Activated CD4-positive, alpha-beta T cell treated with anti-CD3 and anti-CD28 coated beads, Interleukin-2, Interleukin-4, amounts not matched to agents 100 ng/mL and 50 ng/mL, durations not matched to agents 16 hours and 8 hours (primary cell): ENCODE results near the gene NARS2.

Experiments
- DNase-seq: peaks from one replicate; pipeline ENCODE4 v3.0.0-alpha.2; 2020; ENCODE audit warnings: low spot score

NARS2 gene

GRCh38 chr11:78408619-78409018 is 166.0 kb downstream of the NARS2 start:
- no peak for DNase-seq

DNA sequence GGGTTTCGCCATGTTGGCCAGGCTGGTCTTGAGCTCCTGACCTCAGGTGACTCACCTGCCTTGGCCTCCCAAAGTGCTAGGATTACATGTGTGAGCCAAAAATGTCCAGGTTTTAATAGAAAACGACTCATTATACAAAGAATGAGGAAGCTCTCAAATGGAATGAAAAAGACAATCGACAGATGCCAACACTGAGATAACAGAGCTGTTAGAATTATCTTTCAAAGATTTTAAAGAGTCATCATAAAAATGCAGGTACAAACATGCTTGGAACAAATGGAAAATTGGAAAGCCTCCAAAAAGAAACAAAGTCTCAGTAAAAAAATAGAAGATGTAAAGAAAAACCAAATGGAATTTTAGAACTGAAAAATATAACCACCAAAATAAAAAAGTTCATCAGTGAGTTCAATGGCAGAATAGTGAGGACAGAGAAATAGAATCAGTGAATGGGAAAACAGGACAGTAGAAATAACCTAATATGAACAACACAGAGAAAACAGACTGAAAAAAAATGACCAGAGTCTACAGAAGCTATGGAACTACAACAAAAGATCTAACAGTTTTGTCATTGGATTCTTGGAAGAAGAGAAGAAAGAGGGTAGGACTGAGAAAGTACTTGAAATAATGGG is 168.0 kb downstream of the NARS2 start:
- DNase-seq = no peak

- DNase-seq = no peak
Measured at GRCh38 chr11:78405805-78406204, 168.9 kb downstream of the NARS2 start.

- DNase-seq = no peak
Measured at GRCh38 chr11:78403781-78404180, 170.9 kb downstream of the NARS2 start.

DNA sequence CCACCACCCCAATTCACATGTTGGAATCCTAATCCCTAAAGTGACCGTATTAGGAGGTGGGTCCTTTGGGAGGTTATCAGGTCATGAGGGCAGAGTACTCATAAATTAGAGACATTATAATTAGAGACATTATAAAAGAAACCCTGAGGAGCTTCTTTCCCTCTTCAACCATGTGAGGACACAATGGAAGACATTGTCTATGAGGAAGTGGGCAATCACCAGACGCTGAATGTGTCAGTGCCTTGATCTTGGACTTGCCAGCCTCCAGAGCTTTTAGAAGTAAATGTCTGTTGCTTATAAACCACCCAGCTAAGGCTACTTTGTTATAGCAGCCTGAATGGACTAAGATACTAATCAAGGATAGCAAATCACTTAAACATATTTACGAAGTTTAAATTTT is 171.8 kb downstream of the NARS2 start:
- no peak for DNase-seq

DNA sequence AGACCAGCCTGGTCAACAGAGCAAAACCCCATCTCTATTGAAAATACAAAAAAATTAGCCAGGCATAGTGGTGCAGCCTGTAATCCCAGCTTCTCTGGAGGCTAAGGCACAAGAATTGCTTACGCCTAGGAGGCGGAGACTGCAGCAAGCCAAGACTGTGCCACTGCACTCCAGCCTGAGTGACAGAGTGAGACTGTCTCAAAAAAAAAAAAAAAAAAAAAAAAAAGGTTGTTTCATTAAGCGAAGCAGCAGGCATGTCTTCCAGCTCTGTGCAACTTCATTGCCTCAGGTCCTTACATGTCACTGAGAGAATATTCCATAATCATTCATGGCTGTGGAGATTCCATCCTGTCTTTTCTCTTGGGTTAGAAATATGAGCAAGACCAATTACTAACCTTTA is 174.0 kb downstream of the NARS2 start:
- DNase-seq = no peak

DNA sequence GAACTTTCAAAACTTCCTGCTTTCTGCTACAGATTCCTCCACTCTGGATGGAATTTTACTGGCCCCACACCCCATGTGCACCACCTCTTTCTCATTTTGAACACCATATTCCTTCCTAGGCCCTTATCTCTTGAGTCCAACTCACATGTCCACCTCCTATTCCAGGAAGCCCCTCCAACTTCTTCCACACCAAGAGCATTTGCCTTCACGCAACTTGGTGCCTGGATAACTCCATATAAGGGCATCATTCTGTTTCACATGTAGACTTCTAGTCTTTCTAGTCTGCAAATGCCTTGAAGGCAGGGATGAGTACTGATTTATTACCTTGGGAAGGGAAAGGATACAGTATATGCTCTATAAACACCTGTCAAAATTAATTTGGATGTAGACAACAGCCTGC is 174.5 kb downstream of the NARS2 start:
- DNase-seq = no peak

DNA sequence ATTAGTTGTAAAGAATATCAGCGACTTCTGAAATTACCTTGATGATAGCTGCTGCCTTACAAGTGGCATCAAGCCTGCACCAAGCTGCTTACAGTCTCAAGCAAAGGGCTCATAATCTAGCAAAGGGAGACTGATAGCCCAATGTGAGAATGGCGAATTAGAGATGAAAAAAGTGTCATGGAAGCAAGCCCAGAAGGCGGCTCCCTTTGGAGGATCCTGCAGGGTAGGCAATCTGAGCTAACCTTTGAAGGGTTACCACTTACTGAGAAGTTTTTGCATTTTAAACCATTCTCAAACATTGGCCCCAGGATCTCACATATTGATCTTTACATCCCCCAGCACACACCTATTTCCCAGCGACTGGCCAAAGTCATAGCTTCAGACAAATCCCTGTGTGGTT is 175.5 kb downstream of the NARS2 start:
- DNase-seq = no peak

GRCh38 chr11:78398715-78399114 is 175.9 kb downstream of the NARS2 start:
- DNase-seq = no peak

- peak; percentile 60 for DNase-seq
Measured at GRCh38 chr11:78397398-78397797, 177.3 kb downstream of the NARS2 start.

- no peak for DNase-seq
Measured at GRCh38 chr11:78395597-78395996, 179.1 kb downstream of the NARS2 start.

DNA sequence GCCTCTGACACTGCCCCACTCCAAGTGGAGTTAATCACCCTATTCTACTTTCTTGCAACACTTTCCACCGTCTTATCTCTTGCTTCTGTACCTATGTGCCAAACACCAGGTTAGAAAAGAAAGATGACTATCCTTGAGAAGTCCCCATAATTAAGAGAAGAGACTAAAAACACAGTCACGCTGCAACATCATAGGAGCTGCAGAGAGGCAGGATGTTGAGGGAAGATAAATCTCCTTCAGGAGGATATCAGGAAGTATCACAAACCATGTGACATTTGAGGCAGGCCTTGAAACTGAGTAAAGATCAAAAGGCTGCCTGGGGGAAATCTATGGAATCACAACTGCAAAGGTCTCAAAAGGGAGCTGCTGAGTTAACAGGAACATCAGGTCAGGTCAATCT is 181.8 kb downstream of the NARS2 start:
- no peak for DNase-seq

DNA sequence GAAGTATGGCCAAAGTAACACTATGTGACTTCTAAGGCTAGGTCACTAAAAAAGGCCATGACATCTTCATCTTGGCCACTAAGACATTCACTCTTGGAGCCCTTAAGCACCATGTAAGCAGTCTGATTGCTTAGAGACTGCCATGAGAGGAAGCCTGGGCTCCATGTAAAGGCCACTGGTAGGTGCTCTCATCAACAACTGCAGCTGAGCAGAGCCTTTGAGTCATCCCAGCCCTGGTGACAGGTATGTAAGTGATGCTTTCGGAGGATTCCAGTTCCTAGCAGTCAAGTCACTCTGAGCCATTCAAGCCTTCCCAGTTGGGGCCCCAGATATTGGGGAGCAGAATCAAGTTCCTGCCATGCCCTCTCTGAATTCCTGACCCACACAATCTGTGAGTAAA is 183.2 kb downstream of the NARS2 start:
- no peak for DNase-seq

DNA sequence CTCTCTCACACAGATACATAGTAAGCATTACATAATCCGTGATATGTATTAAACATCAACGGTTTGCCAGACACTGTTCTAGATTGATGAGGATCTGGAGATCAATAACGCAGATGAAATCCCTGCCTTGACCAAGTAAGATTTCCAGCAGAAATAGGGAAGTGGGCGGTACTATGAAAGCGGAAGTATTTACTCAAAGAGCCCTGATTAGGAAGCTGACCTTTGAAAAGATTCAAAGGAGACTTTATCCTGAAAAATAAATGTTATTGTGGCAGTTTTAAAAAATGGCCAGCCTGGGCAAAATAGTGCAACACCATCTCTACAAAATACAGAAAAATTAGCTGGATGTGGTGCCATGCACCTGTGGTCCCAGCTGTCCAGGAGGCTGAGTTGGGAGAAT is 183.9 kb downstream of the NARS2 start:
- DNase-seq = no peak

GRCh38 chr11:78386215-78386941 is 188.3 kb downstream of the NARS2 start:
- DNase-seq = no peak
